Stimulated activated CD8-positive, alpha-beta memory T cell treated with anti-CD3 and anti-CD28 coated beads, Interleukin-15, amount 100 ng/mL, for 4 hours (primary cell): ENCODE data around the gene ADGRD1.

Experiments
- DNase-seq, 2 donors: peaks; one replicate each; pipeline ENCODE4 v3.0.0-alpha.2; 2020; ENCODE audit warnings: low read depth in 2 of 2

ADGRD1 gene

GRCh38 chr12:131024026-131024425 lies 70.3 kb downstream of the ADGRD1 start:
- no peak for DNase-seq

GRCh38 chr12:131024721-131025120 lies 71.0 kb downstream of the ADGRD1 start:
- no peak for DNase-seq

- no peak for DNase-seq
Measured at GRCh38 chr12:131025234-131025633, 71.5 kb downstream of the ADGRD1 start.

- no peak for DNase-seq
Measured at GRCh38 chr12:131025939-131026702, 72.4 kb downstream of the ADGRD1 start.

- no peak for DNase-seq
Measured at GRCh38 chr12:131026754-131027153, 73.0 kb downstream of the ADGRD1 start.

- no peak for DNase-seq
Measured at GRCh38 chr12:131027264-131027663, 73.6 kb downstream of the ADGRD1 start.

- no peak for DNase-seq
Measured at GRCh38 chr12:131027876-131028586, 74.3 kb downstream of the ADGRD1 start.

- DNase-seq, result no peak
Measured at GRCh38 chr12:131028587-131029338, 75.1 kb downstream of the ADGRD1 start.

- no peak for DNase-seq
Measured at GRCh38 chr12:131030472-131031328, 77.0 kb downstream of the ADGRD1 start.

- no peak for DNase-seq
Measured at GRCh38 chr12:131032082-131032750, 78.5 kb downstream of the ADGRD1 start.

GRCh38 chr12:131033486-131033885 lies 79.8 kb downstream of the ADGRD1 start:
- no peak for DNase-seq

GRCh38 chr12:131033886-131034482 lies 80.3 kb downstream of the ADGRD1 start:
- DNase-seq, result no peak

GRCh38 chr12:131034631-131035244 lies 81.0 kb downstream of the ADGRD1 start:
- DNase-seq, result no peak

GRCh38 chr12:131035245-131035681 lies 81.6 kb downstream of the ADGRD1 start:
- DNase-seq, result no peak

GRCh38 chr12:131038159-131038558 lies 84.5 kb downstream of the ADGRD1 start:
- DNase-seq, result no peak

- DNase-seq, result no peak
Measured at GRCh38 chr12:131038961-131039950, 85.5 kb downstream of the ADGRD1 start.

- DNase-seq, result no peak
Measured at GRCh38 chr12:131040491-131040890, 86.8 kb downstream of the ADGRD1 start.

- no peak for DNase-seq
Measured at GRCh38 chr12:131041216-131041967, 87.7 kb downstream of the ADGRD1 start.
